NCI-H526 treated with DMSO at 0.1 percent for 48 hours (cell line): ENCODE measurements around the gene LIAS.
"Not testable (repeated sequence)": the region's sequence is repeated elsewhere in the genome, so short reads cannot be mapped to it uniquely, and the experiment has no call there.

ENCODE experiments used
- DNase-seq: peaks from one replicate; lab custom pipeline; 2025; lab: John Stamatoyannopoulos, UW

The LIAS gene

GRCh38 chr4:39497909-39498726 lies 39.3 kb downstream of the LIAS start:
- DNase-seq, result no peak

- no peak for DNase-seq
These were observed 39.8 kb downstream of the LIAS start for GRCh38 chr4:39498727-39499020.

- DNase-seq, result no peak
These were observed 43.3 kb downstream of the LIAS start for GRCh38 chr4:39502019-39502663.

GRCh38 chr4:39502664-39503035 lies 43.8 kb downstream of the LIAS start:
- not testable (repeated sequence) for DNase-seq

- DNase-seq, result no peak
These were observed 45.7 kb downstream of the LIAS start for GRCh38 chr4:39504538-39504937.

GRCh38 chr4:39505581-39505980 lies 46.7 kb downstream of the LIAS start:
- DNase-seq, result no peak

- no peak for DNase-seq
These were observed 51.6 kb downstream of the LIAS start for GRCh38 chr4:39510348-39510929.

- not testable (repeated sequence) for DNase-seq
These were observed 55.4 kb downstream of the LIAS start for GRCh38 chr4:39514266-39514665.

- no peak for DNase-seq
These were observed 56.1 kb downstream of the LIAS start for GRCh38 chr4:39514888-39515401.

GRCh38 chr4:39515669-39516401 lies 57.0 kb downstream of the LIAS start:
- DNase-seq, result not testable (repeated sequence)

- no peak for DNase-seq
These were observed 57.6 kb downstream of the LIAS start for GRCh38 chr4:39516407-39516966.

- DNase-seq, result no peak
These were observed 59.6 kb downstream of the LIAS start for GRCh38 chr4:39518484-39518883.

- no peak for DNase-seq
These were observed 62.5 kb downstream of the LIAS start for GRCh38 chr4:39521253-39521919.

GRCh38 chr4:39522068-39522467 lies 63.2 kb downstream of the LIAS start:
- DNase-seq, result no peak

GRCh38 chr4:39524161-39524957 lies 65.5 kb downstream of the LIAS start:
- no peak for DNase-seq

- DNase-seq, result no peak
These were observed 67.2 kb downstream of the LIAS start for GRCh38 chr4:39525822-39526690.

- peak; percentile 71 for DNase-seq
These were observed 68.0 kb downstream of the LIAS start for GRCh38 chr4:39526765-39527295.

GRCh38 chr4:39527296-39528060 lies 68.6 kb downstream of the LIAS start, which contains the start of gene UGDH:
UGDH (minus strand) TSS chr4:39527439; CDS start chr4:39521512, 5,927 bp downstream.
- DNase-seq, result peak; percentile 97

- DNase-seq, result no peak
These were observed 69.2 kb downstream of the LIAS start for GRCh38 chr4:39528061-39528465.
